Activated CD4-positive, CD25-positive, alpha-beta regulatory T cell (primary cell): ENCODE results near the gene TFF3.

Source experiments
- DNase-seq, 4 experiments: peaks; one replicate each; lab custom pipeline; 2025; lab: John Stamatoyannopoulos, UW

Gene TFF3

GRCh38 chr21:42346866-42347600, 31.8 kb upstream of the TFF3 start:
- no peak for DNase-seq

- no peak for DNase-seq
Measured at GRCh38 chr21:42346441-42346840, 31.2 kb upstream of the TFF3 start.

- no peak for DNase-seq
Measured at GRCh38 chr21:42344631-42345030, 29.4 kb upstream of the TFF3 start.

DNA sequence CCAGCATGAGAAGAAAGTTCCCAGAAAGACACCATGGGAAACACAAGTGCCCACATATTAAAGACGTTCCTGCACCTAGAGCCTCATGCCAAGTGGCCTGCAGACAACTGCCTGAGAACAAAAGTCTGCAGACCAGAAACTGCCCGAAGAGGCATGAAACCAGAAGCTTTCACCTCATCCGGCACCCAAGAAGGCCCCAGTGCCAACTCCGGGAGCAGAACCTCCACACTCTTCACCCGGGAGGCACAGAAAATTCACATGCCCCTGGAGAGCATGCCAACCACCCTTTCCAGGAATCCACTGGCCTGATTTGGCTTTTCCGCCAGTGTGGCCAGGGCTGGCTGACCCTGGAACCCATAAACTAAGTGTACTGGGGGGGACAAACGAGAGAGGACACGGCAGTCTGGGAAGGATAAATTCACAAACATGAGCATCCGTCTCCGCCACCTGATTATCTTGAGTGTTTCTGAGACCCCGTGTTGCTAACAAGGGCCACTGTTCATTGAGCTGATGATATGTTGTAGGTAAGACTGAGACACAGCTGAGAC, 28.8 kb upstream of the TFF3 start:
- DNase-seq = no peak

- no peak for DNase-seq
Measured at GRCh38 chr21:42343556-42343955, 28.3 kb upstream of the TFF3 start.

DNA sequence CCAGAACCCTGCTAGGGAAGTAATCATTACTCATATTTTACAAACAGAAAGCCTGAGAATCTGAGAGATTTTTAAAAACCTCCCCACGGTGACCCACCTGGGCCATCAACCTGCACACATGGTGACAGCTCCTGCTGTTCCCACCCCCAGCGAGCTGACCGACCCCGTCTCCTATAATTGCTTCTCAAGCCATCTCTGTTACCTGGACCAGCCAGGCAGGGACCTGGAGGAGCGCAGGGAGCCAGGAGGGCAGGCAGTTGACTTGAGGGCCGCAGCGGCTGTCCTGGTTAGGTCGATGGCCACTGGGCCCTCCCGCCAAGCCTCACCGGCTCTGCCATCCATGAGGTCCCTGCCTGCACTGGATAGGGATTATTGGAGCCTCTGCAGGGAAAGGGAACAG, 27.9 kb upstream of the TFF3 start:
- no peak for DNase-seq

DNA sequence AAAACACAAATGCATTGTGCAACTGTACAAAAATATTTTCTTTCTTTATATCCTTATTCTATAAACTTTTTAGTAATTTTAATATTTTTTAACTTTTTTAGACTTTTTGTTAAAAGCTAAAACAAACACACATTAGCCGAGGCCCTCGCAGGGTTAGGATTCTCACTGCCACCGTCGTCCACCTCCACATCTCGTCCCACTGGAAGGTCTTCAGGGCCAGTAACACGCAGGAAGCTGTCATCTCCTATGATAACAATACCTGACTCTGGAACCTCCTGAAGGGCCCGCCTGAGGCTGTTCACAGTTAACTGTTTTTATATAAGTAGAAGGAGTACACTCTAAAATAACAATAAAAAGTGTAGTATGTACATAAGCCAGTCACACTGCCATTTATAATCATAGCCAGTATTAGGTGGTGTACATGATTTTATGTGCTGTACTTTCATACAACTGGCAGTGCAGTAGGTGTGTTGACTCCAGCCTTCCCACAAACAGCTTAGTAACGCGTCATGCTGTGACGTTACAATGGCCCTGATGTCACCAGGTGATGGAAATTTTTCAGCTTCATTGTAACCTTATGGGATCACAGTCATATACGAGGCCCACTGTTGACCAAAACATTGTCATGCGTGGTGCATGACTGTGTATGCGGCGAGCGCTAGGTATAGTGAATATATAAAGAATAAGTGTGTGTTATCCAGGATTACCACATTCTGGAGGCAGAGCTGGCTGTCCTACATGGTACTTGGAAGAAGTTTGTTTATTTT, 26.8 kb upstream of the TFF3 start:
- DNase-seq = no peak

- no peak for DNase-seq
Measured at GRCh38 chr21:42340187-42341050, 25.2 kb upstream of the TFF3 start.

DNA sequence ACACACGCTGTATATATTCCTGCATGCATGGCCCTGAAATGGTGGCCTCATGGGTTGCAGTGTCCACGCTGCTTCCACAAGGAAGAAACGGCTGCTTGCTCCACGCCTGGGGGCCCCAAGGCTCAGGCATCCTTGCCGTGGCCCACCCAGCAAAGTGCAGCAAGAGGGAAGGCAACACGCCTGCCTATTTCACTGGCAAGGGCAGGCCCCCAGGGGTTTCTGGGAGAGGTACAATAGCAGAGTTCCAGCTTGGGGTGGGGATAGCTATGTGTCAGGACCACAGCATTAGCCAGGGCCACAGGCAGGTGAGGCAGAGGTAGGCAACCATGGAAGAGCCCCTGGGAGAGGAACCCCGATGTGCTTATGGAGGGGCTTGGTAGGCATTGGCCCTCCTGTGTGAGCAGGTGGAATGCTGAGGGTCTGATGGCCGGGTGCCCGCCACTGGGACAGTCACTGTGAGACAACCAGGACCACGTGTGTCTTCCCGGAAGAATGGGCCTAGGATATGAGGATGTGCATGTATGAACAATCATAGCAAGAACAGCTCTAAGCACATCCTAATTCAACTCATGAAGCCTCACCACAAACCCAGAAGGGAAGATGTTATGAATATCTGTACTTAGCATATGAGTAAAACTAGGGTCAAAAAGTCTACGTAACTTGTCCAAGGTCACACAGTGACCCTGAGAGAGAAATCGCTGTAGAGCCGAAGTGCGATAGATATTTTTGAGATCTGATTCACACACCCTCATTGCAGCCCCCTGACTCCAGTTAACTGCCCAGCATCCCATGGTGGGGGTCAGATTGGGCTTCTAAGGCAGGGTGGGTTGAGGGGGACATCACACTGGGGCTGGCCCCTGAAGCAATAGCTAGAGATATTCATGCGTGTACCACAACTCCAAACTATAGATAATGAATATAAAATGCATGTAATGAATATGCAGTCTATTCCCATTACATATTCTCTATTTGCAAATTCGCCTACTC, 23.8 kb upstream of the TFF3 start:
- DNase-seq = no peak

GRCh38 chr21:42337830-42338728, 22.9 kb upstream of the TFF3 start:
- DNase-seq = peak; percentile 69 to 74 (median 70)

- no peak for DNase-seq
Measured at GRCh38 chr21:42337276-42337675, 22.1 kb upstream of the TFF3 start.

GRCh38 chr21:42336054-42336453, 20.8 kb upstream of the TFF3 start:
- no peak for DNase-seq

DNA sequence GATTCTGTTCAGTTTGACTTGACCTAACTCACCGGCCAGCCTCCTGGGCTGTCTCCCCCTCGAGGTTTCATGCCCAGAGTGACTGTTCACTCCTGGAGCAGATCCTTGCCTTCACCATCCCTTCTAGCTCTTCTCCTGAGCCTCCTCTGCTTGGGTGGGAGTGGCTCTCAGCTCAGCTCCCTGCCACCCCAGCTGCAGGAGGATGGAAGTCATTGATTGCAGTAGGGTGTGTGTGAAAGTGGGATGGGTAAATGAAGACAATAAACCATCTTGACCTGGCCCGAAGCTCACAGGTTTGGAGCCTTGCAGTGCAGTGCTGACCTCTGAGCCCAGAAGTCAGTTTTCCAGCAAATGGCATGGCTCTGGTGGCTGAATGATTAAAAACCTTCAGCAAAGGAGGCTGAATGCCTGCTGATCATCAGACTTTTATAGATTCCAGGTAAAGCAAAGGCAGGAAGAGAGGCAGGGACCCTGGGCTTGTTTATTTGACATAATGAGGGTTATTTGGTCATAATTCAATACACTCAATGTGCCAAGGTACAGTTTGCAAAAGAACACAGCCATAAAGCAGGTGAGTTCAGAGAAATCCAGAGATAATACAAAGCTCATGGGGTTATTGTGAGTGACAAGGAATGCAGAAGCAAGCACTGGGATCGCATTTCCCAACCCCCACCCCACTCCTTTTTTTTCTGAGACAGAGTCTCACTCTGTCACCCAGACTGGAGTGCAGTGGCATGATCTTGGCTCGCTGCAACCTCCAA, 17.5 kb upstream of the TFF3 start:
- DNase-seq = no peak

- no peak for DNase-seq
Measured at GRCh38 chr21:42331660-42332059, 16.5 kb upstream of the TFF3 start.

- DNase-seq = no peak
Measured at GRCh38 chr21:42330380-42331371, 15.5 kb upstream of the TFF3 start.

- DNase-seq = no peak
Measured at GRCh38 chr21:42324896-42325295, 9.7 kb upstream of the TFF3 start.

DNA sequence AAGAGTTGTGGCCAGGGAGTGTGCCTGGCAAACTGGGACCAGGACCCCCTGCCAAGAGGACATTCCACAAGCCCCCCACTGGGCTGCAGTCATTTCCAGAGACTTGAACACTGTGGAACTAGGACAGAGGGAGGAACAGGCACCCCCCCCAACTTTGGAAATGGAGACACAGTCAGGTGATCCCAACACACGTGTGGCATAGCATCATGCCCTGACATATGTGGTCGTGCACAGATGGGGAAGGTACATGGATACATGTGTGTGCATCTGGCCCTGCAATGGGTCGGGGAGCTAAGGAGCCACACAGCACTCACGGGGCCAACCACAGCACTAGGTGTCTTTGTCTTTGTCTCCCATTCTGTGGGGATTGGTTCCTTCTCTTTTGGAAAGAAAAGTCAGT, 6.6 kb upstream of the TFF3 start:
- DNase-seq = no peak

DNA sequence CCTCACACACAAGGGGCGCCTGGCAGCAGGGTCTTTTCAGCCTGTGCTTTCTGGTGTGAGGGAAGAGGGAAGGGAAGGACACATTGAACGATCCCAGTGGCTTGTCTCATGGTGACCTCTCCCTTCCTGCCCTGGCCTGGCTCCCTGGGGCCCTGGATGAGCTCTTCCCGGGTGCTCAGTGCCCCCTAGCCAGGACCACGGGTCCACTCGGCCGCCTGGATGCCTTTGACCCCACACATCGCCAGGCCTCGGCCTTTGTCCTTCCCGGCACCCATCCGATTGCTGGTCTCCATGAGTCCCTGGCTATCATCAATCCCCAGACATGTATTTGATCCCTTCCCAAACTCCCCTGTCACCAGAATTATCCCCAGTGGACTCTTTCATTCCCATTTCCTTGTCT, 6.0 kb upstream of the TFF3 start:
- no peak for DNase-seq
